Smooth muscle cell (in vitro differentiated cells): ENCODE measurements around the gene EN2. TPM values are rescaled to one million over a fixed set of nuclear protein-coding genes. Genes with fewer than 3 reads are reported as not detected.

ENCODE experiments used
- DNase-seq: peaks from one replicate; lab custom pipeline; 2025; ENCODE audit not compliant: unreplicated experiment; lab: John Stamatoyannopoulos, UW
- H2AFZ ChIP-seq: fragments of 200-600 bp; sonication (generic); 2 replicates; pipeline ENCODE4 v1.6.0; 2016; ENCODE audit warnings: antibody characterized with exemption, low read depth, mild to moderate bottlenecking
- H3F3A ChIP-seq: fragments of 200-600 bp; sonication (generic); 2 replicates; pipeline ENCODE4 v1.6.0; 2017; ENCODE audit warnings: antibody characterized with exemption, low read depth
- H3K27ac ChIP-seq: fragments of 200-600 bp; sonication (generic); 2 replicates; pipeline ENCODE4 v1.5.1; 2016; ENCODE audit warnings: low read depth, mild to moderate bottlenecking
- H3K27me3 ChIP-seq: fragments of 200-600 bp; sonication (generic); 2 replicates; pipeline ENCODE4 v1.6.1; 2016; ENCODE audit warnings: low read depth, mild to moderate bottlenecking
- H3K36me3 ChIP-seq: fragments of 200-600 bp; sonication (generic); 2 replicates; pipeline ENCODE4 v1.5.1; 2016; ENCODE audit warnings: low read depth
- H3K4me1 ChIP-seq: fragments of 200-600 bp; sonication (generic); 2 replicates; pipeline ENCODE4 v1.5.1; 2016; ENCODE audit warnings: low read depth
- H3K4me2 ChIP-seq: fragments of 200-600 bp; sonication (generic); 2 replicates; pipeline ENCODE4 v1.6.0; 2016; ENCODE audit warnings: mild to moderate bottlenecking
- H3K4me3 ChIP-seq: fragments of 200-600 bp; sonication (generic); 2 replicates; pipeline ENCODE4 v1.5.1; 2016; ENCODE audit warnings: mild to moderate bottlenecking
- H3K79me2 ChIP-seq: fragments of 200-600 bp; sonication (generic); 2 replicates; pipeline ENCODE4 v1.6.0; 2016; ENCODE audit warnings: low read depth, mild to moderate bottlenecking
- H3K9ac ChIP-seq: fragments of 200-600 bp; sonication (generic); 2 replicates; pipeline ENCODE4 v1.6.0; 2016; ENCODE audit warnings: low read depth
- H3K9me3 ChIP-seq: fragments of 200-600 bp; sonication (generic); replicated peaks from 2 replicates; pipeline ENCODE4 v1.5.1; 2016; ENCODE audit warnings: low read depth
- H4K20me1 ChIP-seq: fragments of 200-600 bp; sonication (generic); 2 replicates; pipeline ENCODE4 v1.6.0; 2016; ENCODE audit warnings: low read depth
- WGBS: methylation state at CpG from one replicate; pipeline ENCODE4 v1.1.7; 2016; ENCODE audit warnings: low lambda C conversion rate; 5-methylcytosine and 5-hydroxymethylcytosine counted together
- polyA plus RNA-seq: library from polyadenylated mRNA; unstranded; fragments of >200 nt; fragmentation: Nextera tagmentation; extraction: Ambion mirVana; gene quantifications from 2 replicates; pipeline ENCODE4 v1.2.1, GENCODE V29; 2016
- total RNA-seq: library from RNA; depleted of rRNA; stranded (reverse); fragments of >200 nt; gene quantifications from 2 replicates; pipeline ENCODE4 v1.2.3, GENCODE V29; 2014
- TF ChIP-seq, protein P1 (sequence below): fragments of 200-600 bp; sonication (generic); IDR thresholded peaks from 2 replicates; pipeline ENCODE4 v1.5.1; 2017; ENCODE audit warnings: borderline replicate concordance, mild to moderate bottlenecking, antibody characterized with exemption; ENCODE audit not compliant: insufficient read depth, poor library complexity, severe bottlenecking

The EN2 gene
- total and polyA plus RNA-seq, 2 experiments from 2014 or later, result not detected

DNA sequence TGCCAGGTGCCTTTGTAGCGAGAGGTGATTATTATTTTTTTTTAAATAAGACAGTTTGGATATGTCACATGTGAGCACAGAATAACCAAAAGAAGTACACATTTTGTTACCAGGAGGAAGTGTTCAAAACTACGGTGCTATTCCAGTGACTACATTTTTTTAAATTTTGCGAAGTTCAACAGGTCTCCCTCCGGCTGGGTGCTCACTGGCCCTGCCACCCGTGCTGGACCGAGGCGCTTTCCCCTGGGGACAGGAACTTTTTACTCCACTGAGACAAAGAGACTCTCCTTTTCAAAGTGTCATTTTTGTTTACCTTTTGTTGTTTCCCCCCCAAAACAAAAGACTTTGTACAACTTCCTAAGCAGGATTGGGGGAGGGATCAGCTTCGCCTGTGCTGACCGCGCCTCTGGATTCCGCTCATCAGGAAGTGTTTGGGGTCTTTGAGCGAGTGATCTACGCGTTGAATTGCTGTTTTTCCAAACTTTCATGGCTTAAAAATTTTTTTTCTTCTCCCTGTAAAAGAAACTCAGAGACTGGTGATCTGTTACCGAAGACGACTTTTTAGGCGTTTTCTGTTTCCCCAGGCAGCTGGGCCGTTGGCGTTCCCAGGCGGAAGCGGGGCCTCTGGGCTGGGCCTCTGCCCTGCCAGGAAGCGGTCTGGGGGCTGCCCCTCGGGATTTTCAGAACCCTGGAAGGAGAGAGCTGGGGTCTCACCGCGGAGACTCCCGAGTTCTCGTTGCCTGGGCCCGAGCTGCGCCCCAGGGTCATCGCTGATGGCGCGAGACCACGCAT is 7.2 kb downstream of the EN2 start:
- Histone ChIP-seq H3K4me2 (no peak overlapping the region), H3K79me2 (no peaks in the 10 kb centered on the region), H3K27me3 (peaks cover 100% of the 10 kb centered on the region), H2AFZ (no peak overlapping the region), H3K4me3 (no peak overlapping the region), H3K4me1 (peaks cover 22% of the 10 kb centered on the region), H3K27ac (no peak overlapping the region), H3K9me3 (no peaks in the 10 kb centered on the region), H4K20me1 (no peaks in the 10 kb centered on the region), H3F3A (no peaks in the 10 kb centered on the region), H3K9ac (no peak overlapping the region), H3K36me3 (no peaks in the 10 kb centered on the region)
- WGBS, result 10% methylated on average over 33 of the region's 33 CpGs
- TF ChIP-seq, protein P1, sequence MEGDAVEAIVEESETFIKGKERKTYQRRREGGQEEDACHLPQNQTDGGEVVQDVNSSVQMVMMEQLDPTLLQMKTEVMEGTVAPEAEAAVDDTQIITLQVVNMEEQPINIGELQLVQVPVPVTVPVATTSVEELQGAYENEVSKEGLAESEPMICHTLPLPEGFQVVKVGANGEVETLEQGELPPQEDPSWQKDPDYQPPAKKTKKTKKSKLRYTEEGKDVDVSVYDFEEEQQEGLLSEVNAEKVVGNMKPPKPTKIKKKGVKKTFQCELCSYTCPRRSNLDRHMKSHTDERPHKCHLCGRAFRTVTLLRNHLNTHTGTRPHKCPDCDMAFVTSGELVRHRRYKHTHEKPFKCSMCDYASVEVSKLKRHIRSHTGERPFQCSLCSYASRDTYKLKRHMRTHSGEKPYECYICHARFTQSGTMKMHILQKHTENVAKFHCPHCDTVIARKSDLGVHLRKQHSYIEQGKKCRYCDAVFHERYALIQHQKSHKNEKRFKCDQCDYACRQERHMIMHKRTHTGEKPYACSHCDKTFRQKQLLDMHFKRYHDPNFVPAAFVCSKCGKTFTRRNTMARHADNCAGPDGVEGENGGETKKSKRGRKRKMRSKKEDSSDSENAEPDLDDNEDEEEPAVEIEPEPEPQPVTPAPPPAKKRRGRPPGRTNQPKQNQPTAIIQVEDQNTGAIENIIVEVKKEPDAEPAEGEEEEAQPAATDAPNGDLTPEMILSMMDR, result no peak
- no peak for DNase-seq

DNA sequence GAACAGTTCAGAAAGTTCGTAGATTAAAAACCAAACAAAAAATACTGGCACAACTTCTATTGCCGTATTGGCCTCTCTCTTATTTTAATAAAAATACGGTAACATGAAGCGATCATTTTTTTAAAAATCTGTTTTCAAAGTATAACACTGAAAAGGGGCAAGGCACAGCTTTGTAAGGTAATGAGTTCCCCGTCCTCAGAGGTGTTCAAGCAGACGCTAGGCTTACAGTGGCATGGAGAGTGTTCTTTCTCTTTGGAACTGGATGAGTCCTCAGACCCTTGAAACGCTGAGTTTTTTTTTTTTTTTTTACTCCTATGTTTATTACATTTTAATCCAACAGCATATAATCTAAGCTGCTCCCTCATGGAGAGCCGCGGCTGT is 7.8 kb downstream of the EN2 start:
- H3K27ac ChIP-seq, result no peak overlapping the region
- no peaks in the 10 kb centered on the region for H3K79me2 ChIP-seq
- H3K4me3 ChIP-seq, result no peak overlapping the region
- no peaks in the 10 kb centered on the region for H3K36me3 ChIP-seq
- no peak overlapping the region for H3K4me2 ChIP-seq
- H4K20me1 ChIP-seq, result no peaks in the 10 kb centered on the region
- peaks cover 22% of the 10 kb centered on the region for H3K4me1 ChIP-seq
- TF ChIP-seq, protein P1, result no peak
- no peaks in the 10 kb centered on the region for H3F3A ChIP-seq
- DNase-seq, result no peak
- H3K9ac ChIP-seq, result no peak overlapping the region
- WGBS, result 24% methylated on average over 9 of the region's 9 CpGs
- H2AFZ ChIP-seq, result no peak overlapping the region
- no peaks in the 10 kb centered on the region for H3K9me3 ChIP-seq
- H3K27me3 ChIP-seq, result peaks cover 100% of the 10 kb centered on the region

DNA sequence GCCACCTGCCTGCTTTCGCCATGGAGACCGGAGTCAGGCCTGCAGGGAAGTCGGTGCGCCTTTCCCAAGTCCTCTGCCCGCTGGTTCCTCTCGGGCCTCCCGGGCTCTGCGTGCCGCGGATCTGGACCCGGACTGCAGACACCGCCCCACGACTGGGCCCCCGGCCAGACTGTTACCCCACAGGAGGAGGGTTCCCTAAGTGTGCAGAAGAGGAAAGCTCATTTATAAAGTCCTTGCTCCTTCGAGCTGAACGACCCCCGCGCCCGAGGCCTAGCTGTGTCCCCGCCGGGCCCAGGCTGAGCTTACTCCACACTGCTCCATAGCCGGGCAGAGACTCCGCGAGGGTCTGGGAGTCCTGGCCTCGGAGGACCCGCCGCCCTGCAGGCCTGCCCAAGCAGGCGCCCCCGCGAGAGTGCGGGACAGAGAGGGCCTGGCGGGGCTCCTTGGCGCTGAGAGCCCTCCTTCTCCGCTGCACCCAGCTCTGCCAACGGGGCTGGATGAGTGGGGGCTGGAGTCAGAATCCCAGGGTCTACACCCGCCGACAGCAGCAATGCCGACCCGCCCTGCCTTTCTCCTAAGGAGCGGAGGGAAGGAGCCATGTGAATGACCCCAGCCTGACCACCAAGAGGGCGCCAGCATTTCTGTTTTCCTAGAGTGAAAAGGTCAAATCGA is 8.3 kb downstream of the EN2 start:
- Histone ChIP-seq H3K9ac (no peak overlapping the region), H3K4me3 (no peak overlapping the region), H3F3A (no peaks in the 10 kb centered on the region), H3K4me2 (peak overlapping the region; percentile 69), H3K27me3 (peaks cover 100% of the 10 kb centered on the region), H3K79me2 (no peaks in the 10 kb centered on the region), H3K4me1 (peaks cover 22% of the 10 kb centered on the region), H3K27ac (no peak overlapping the region), H4K20me1 (no peaks in the 10 kb centered on the region), H2AFZ (no peak overlapping the region), H3K36me3 (no peaks in the 10 kb centered on the region), H3K9me3 (no peaks in the 10 kb centered on the region)
- no peak for DNase-seq
- TF ChIP-seq, protein P1, result no peak
- 7% methylated on average over 41 of the region's 42 CpGs for WGBS
